Stimulated activated CD8-positive, alpha-beta memory T cell treated with anti-CD3 and anti-CD28 coated beads, Interleukin-15, amount 100 ng/mL, for 24 hours (primary cell): ENCODE results near the gene SLC25A25.

ENCODE experiments used
- DNase-seq: peaks from one replicate; pipeline ENCODE4 v3.0.0-alpha.2; 2020; ENCODE audit warnings: low read depth

Gene SLC25A25

GRCh38 chr9:128096616-128097536 lies 28.8 kb downstream of the SLC25A25 start:
- no peak for DNase-seq

DNA sequence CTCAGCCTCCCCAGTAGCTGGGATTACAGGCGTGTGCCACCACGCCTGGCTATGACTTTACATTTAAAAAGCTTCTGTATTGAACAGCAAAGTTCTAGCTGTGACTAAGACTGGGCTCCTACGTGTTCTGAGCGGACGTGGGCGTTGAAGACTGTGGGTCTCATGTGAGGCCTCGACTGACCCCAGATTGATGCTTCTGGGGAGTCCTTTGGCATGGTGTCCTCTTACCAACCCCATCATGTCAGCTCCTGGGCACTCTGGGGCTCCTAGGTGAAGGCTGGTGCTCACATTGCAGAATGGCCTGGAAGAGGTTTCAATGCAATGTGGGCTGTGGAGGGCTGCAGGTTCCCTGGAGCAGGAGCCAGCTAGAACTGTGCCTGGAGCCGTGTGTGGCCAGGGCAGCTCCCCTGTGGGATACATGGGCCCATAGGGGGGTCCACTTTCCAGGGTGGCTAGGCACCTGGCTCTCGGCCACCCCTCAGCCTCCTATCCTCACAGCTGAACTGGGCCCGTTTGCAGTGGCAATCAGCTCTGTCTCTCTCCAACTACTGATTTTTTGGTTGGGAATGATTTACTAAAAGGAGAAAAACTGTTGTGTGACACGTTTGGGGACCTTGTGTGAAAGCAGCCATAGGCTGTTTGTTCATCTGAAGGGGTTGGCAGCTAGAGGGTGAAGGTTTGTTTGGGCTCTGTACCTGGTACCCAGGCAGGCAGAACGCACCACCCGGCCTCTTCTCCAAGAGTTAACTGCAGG lies 29.7 kb downstream of the SLC25A25 start:
- DNase-seq, result no peak

- no peak for DNase-seq
Measured at GRCh38 chr9:128098297-128099230, 30.5 kb downstream of the SLC25A25 start.

- no peak for DNase-seq
Measured at GRCh38 chr9:128099231-128099931, 31.3 kb downstream of the SLC25A25 start.

DNA sequence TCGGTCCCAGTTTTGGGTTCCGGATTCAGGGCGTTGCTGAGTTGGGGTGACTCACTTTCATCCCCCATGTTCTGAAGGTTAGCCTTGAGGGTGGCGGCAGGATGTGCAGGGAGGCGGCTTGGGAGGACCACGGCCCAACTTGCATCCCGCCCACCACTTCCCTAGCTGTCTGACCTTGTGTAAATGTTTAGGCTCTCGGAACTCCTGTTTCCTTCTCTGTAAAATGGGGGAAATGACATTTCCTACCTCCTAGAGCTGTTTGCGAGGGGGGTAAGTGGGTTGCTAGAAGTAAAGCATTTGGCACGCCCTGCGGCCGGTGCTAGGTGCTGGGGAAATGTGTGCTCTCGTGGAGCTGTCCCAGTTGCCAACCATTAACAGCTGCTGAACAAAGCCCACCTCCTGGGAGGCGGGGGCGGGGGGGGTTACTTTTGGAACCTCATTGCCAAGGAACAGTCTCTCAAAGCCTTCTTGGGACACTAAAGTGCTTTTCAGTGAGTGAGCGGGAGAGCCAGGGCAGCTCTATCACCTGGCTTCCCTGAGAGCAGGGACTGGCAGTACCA lies 32.0 kb downstream of the SLC25A25 start:
- DNase-seq, result no peak

DNA sequence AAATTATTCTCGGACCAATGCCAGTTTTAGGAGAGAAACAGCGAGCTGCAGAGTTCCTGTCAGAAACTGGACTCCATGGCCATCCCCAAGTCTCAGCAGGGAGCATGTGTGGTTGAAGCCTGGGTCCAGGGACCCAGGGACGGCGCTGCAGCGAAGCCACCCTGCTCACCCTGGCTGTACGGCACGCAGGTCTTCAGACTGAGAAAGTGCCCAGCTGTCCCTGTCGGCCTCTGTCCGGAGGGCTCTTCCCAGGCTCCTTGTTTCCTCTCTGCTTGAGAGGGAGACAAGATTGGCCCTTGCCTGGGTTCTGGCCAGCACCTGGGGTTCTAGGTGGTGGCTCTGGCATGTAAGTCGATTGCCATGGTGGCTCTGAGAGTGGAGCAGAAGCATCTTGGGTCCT lies 32.5 kb downstream of the SLC25A25 start:
- no peak for DNase-seq

DNA sequence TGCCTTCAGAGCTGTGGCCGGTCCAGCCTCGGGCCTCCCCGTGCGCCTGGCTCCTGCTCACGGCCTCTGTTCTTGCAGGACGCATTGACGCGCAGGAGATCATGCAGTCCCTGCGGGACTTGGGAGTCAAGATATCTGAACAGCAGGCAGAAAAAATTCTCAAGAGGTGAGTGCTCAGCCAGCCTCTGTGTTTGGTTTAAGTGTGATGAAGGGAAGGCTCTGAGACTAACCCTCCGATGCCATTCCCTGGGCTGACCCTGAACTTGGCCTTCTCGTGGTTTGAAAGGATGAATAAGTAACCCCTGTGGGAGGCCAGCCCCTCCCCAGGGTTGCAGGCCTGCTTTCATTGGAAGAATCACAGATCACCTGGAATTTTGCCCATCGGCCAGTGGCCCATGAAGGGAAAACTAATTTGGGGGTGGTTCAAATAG lies 33.2 kb downstream of the SLC25A25 start:
- DNase-seq, result no peak

DNA sequence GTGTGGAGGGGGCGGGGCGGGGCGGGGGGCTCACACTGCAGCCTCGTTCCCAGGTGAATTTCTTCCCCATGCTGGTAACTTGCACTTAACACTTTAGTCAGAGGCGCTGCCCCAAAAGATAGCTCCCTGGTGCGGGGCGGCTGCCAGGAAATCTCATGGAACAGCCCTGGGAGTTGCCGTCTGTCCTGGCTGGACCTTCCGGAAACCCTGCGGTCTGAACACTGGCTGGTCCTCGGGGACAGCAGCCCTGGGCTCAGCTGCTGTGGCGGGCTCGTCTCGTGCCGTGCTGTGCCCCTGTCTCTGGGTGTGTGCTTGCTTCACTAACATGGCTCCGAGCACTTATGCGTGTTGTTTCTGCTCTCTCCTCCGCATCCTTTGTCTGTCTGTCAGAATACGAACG lies 33.7 kb downstream of the SLC25A25 start:
- DNase-seq, result no peak

GRCh38 chr9:128102196-128102595 lies 34.2 kb downstream of the SLC25A25 start:
- DNase-seq, result no peak

- no peak for DNase-seq
Measured at GRCh38 chr9:128102861-128103588, 35.0 kb downstream of the SLC25A25 start.

GRCh38 chr9:128103589-128103962 lies 35.5 kb downstream of the SLC25A25 start:
- no peak for DNase-seq

GRCh38 chr9:128104171-128104618 lies 36.2 kb downstream of the SLC25A25 start:
- no peak for DNase-seq

DNA sequence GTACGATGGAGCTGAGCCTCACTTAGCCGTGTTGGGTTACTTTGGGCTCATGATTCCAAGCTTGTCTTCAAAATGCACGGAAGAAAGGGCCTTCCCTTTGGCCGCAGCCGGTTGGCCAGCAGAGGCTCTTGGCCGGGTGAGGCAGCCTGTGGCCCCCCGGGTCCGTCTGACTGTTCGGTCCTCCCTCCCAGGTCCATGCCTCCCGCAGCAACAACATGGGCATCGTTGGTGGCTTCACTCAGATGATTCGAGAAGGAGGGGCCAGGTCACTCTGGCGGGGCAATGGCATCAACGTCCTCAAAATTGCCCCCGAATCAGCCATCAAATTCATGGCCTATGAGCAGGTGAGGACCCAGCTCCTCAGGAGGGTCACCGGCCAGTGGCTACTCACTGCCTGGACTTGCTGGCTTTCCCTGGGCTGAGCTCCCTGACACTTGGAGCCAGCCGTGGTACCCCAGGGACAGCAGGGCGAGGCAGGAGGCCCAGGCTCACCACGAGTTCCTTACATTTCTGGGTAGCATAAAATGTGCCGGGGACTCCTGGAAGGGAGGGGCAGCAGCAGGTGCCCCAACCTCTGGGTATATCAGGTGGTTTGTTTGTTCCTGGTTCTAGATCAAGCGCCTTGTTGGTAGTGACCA lies 37.6 kb downstream of the SLC25A25 start:
- no peak for DNase-seq

- no peak for DNase-seq
Measured at GRCh38 chr9:128106181-128106939, 38.3 kb downstream of the SLC25A25 start.

DNA sequence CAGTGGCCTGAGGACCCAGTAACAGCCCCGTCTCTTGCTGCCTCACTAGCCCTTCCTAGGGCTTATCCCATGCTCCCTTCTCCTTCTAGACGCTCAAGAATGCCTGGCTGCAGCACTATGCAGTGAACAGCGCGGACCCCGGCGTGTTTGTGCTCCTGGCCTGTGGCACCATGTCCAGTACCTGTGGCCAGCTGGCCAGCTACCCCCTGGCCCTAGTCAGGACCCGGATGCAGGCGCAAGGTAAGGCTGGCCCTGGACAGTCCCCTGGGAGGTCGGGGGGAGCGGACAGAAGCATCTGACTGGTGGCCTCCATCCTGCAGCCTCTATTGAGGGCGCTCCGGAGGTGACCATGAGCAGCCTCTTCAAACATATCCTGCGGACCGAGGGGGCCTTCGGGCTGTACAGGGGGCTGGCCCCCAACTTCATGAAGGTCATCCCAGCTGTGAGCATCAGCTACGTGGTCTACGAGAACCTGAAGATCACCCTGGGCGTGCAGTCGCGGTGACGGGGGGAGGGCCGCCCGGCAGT lies 39.0 kb downstream of the SLC25A25 start:
- DNase-seq, result no peak

- no peak for DNase-seq
Measured at GRCh38 chr9:128107468-128108268, 39.6 kb downstream of the SLC25A25 start.

- DNase-seq, result no peak
Measured at GRCh38 chr9:128108269-128109049, 40.4 kb downstream of the SLC25A25 start.
